ENCODE results near the gene P2RY8. TPM values are rescaled to one million over a fixed set of nuclear protein-coding genes. Genes with fewer than 3 reads are reported as not detected.

P2RY8 gene
- total RNA-seq, 4 donors from 2014 or later, result 0.36 to 1.1 (median 0.62) TPM

GRCh38 chrX:1535241-1536041 lies 1.5 kb downstream of the P2RY8 start:
- in situ Hi-C loops (cut with MboI; ENCODE audit: low sequenced_read_pairs in 4 of 4), result no loop called here
- Histone ChIP-seq H3K36me3 (no peaks in the 10 kb centered on the region), H3K27me3 (no peaks in the 10 kb centered on the region), H3K4me3 (peak overlapping the region; percentile 1 to 51 (median 33)), H3K9me3 (no peaks in the 10 kb centered on the region), H3K4me1 (no peaks in the 10 kb centered on the region), H3K27ac (peak overlapping the region in 3 of 4 donors; percentile 15 to 39 (median 31))
- intact Hi-C loops (cut with DNase I; ENCODE audit: low total_unique reads), result loop anchor here (10.0 kb wide), 1 partner anchor 51 kb away; no protein-coding TSS in a partner anchor
- DNase-seq (no peak), ATAC-seq (no peak)
- TF ChIP-seq CTCF (IDR thresholded peaks at IDR 0.05 in 4 of 5, conservative IDR thresholded peaks at IDR 0.05 in 1 of 5) (no peak), POLR2A (IDR thresholded peaks at IDR 0.05) (peak in 1 of 2 donors; percentile 8)

- intact Hi-C loops (cut with DNase I; ENCODE audit: low total_unique reads), result loop anchor here (10.0 kb wide), 1 partner anchor 50 kb away; no protein-coding TSS in a partner anchor
- Histone ChIP-seq H3K4me1 (no peaks in the 10 kb centered on the region), H3K27ac (no peak overlapping the region), H3K36me3 (no peaks in the 10 kb centered on the region), H3K27me3 (no peaks in the 10 kb centered on the region), H3K9me3 (no peaks in the 10 kb centered on the region), H3K4me3 (peak overlapping the region in 1 of 4 donors; percentile 15)
- in situ Hi-C loops (cut with MboI; ENCODE audit: low sequenced_read_pairs in 4 of 4), result no loop called here
- DNase-seq, result no peak
- TF ChIP-seq CTCF (IDR thresholded peaks at IDR 0.05 in 4 of 5, conservative IDR thresholded peaks at IDR 0.05 in 1 of 5) (no peak), POLR2A (IDR thresholded peaks at IDR 0.05) (no peak)
- ATAC-seq, result no peak
Observed at GRCh38 chrX:1534301-1535168, 2.5 kb downstream of the P2RY8 start.

- Histone ChIP-seq H3K4me1 (no peaks in the 10 kb centered on the region), H3K9me3 (no peaks in the 10 kb centered on the region), H3K27ac (no peak overlapping the region), H3K4me3 (no peak overlapping the region), H3K27me3 (no peaks in the 10 kb centered on the region), H3K36me3 (no peaks in the 10 kb centered on the region)
- DNase-seq, result no peak
- TF ChIP-seq POLR2A (IDR thresholded peaks at IDR 0.05) (no peak), CTCF (IDR thresholded peaks at IDR 0.05 in 4 of 5, conservative IDR thresholded peaks at IDR 0.05 in 1 of 5) (no peak)
- in situ Hi-C loops (cut with MboI; ENCODE audit: low sequenced_read_pairs in 4 of 4) (no loop called here), intact Hi-C loops (cut with DNase I; ENCODE audit: low total_unique reads) (loop anchor here (10.0 kb wide), 1 partner anchor 48 kb away; no protein-coding TSS in a partner anchor)
- ATAC-seq, result no peak
Observed at GRCh38 chrX:1533058-1533457, 3.9 kb downstream of the P2RY8 start.

- intact Hi-C loops (cut with DNase I; ENCODE audit: low total_unique reads), result loop anchor here (10.0 kb wide), 1 partner anchor 46 kb away; no protein-coding TSS in a partner anchor
- no peak for ATAC-seq
- Histone ChIP-seq H3K36me3 (no peaks in the 10 kb centered on the region), H3K9me3 (no peaks in the 10 kb centered on the region), H3K27me3 (no peaks in the 10 kb centered on the region), H3K4me1 (no peaks in the 10 kb centered on the region), H3K27ac (no peak overlapping the region), H3K4me3 (no peak overlapping the region)
- DNase-seq, result no peak
- in situ Hi-C loops (cut with MboI; ENCODE audit: low sequenced_read_pairs in 4 of 4), result no loop called here
- TF ChIP-seq POLR2A (IDR thresholded peaks at IDR 0.05) (no peak), CTCF (IDR thresholded peaks at IDR 0.05 in 4 of 5, conservative IDR thresholded peaks at IDR 0.05 in 1 of 5) (no peak)
Observed at GRCh38 chrX:1531096-1531890, 5.7 kb downstream of the P2RY8 start.

All from gastrocnemius medialis (tissue), 4 donors.